Measurements from ENCODE around the gene IFT22.
"Not testable (repeated sequence)": the region's sequence is repeated elsewhere in the genome, so short reads cannot be mapped to it uniquely, and the experiment has no call there.

GRCh38 chr7:101292566-101292965, 29.0 kb downstream of the IFT22 start:
- TF ChIP-seq EP300, POLR2A (IDR thresholded peaks at IDR 0.05): not testable (repeated sequence)

Measured in suprapubic skin (tissue), 2 donors.